ENCODE results near the gene A3GALT2.

Gene A3GALT2

DNA sequence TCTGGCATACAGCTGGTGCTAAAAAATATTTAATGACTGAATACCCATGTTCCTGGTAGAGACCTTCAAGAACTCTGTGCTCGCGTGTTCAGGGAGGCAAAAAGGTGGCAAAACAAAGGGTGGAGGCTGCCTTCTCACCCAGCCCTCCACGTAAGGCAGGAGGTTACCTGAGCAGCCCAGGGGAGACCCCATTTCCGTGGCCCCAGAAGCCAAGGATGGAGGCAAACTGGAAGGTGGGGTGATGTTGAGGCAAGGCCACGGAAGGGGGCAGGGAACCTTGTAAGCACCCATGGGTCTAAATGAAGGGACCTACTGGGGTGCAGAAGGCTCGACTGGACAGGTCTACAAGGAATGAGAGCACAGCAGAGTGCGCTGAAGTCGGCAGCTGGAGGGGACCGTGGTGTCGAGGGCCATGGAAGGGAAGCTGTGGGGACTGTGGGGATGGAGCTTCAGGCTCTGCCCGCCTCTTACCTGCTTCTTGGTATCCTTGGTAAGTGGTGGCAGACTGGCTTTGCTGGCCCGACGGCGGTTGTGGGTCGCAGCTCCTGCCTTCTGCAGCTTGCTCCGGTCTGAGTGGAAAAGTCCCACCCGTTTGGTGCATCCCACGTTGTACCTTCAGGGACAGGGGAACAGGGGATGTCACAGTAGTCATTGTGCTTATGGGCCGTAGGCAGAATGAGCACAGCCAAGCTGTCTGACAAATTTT, 8.9 kb upstream of the A3GALT2 start:
- no peaks in the 10 kb centered on the region for H4K20me1 ChIP-seq (ENCODE audit: insufficient read depth, low read length)
- H3K4me1 ChIP-seq (ENCODE audit: insufficient read depth, low read length, severe bottlenecking) = no peaks in the 10 kb centered on the region
- H3K4me3 ChIP-seq (ENCODE audit: low read depth, low read length, poor library complexity, severe bottlenecking) = no peak overlapping the region
- peaks cover 14% of the 10 kb centered on the region; the same call in 1 of the 2 replicates for H3K36me3 ChIP-seq (ENCODE audit: insufficient read depth, low read length)
- no peak overlapping the region for H3K27ac ChIP-seq (ENCODE audit: low read depth, low read length, poor library complexity, severe bottlenecking)
- no peak overlapping the region for H3K9ac ChIP-seq (ENCODE audit: low read length)
- no peaks in the 10 kb centered on the region for H3K27me3 ChIP-seq (ENCODE audit: insufficient read depth, low read length)
- TF ChIP-seq, protein P1, sequence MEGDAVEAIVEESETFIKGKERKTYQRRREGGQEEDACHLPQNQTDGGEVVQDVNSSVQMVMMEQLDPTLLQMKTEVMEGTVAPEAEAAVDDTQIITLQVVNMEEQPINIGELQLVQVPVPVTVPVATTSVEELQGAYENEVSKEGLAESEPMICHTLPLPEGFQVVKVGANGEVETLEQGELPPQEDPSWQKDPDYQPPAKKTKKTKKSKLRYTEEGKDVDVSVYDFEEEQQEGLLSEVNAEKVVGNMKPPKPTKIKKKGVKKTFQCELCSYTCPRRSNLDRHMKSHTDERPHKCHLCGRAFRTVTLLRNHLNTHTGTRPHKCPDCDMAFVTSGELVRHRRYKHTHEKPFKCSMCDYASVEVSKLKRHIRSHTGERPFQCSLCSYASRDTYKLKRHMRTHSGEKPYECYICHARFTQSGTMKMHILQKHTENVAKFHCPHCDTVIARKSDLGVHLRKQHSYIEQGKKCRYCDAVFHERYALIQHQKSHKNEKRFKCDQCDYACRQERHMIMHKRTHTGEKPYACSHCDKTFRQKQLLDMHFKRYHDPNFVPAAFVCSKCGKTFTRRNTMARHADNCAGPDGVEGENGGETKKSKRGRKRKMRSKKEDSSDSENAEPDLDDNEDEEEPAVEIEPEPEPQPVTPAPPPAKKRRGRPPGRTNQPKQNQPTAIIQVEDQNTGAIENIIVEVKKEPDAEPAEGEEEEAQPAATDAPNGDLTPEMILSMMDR (IDR thresholded peaks at IDR 0.05; ENCODE audit: low read length) = no peak
- no peak for TF ChIP-seq EZH2 (IDR thresholded peaks at IDR 0.05; ENCODE audit: borderline replicate concordance, low read length)
- no peak overlapping the region for H3K4me2 ChIP-seq (ENCODE audit: low read length)
- H3K9me2 ChIP-seq (ENCODE audit: low read depth, low read length) = no peaks in the 10 kb centered on the region
- no peak overlapping the region for H2AFZ ChIP-seq (ENCODE audit: low read length)
- no peaks in the 10 kb centered on the region for H3K79me2 ChIP-seq (ENCODE audit: insufficient read depth, low read length)
- H3F3A ChIP-seq (ENCODE audit: insufficient read depth, low read length) = no peaks in the 10 kb centered on the region
- H3K9me3 ChIP-seq (ENCODE audit: low read length) = no peaks in the 10 kb centered on the region

- H3K36me3 ChIP-seq (ENCODE audit: insufficient read depth, low read length) = peaks cover 21% of the 10 kb centered on the region; the same call in 1 of the 2 replicates
- H3K4me2 ChIP-seq (ENCODE audit: low read length) = no peak overlapping the region
- H3K27ac ChIP-seq (ENCODE audit: low read depth, low read length, poor library complexity, severe bottlenecking) = no peak overlapping the region
These were observed 7.9 kb upstream of the A3GALT2 start for GRCh38 chr1:33328817-33329216.

GRCh38 chr1:33327587-33328325, 6.9 kb upstream of the A3GALT2 start:
- no peaks in the 10 kb centered on the region for H3K9me3 ChIP-seq (ENCODE audit: low read length)
- H3K9me2 ChIP-seq (ENCODE audit: low read depth, low read length) = no peaks in the 10 kb centered on the region
- H3K27me3 ChIP-seq (ENCODE audit: insufficient read depth, low read length) = no peaks in the 10 kb centered on the region
- H3K4me3 ChIP-seq (ENCODE audit: low read depth, low read length, poor library complexity, severe bottlenecking) = no peak overlapping the region
- H3K36me3 ChIP-seq (ENCODE audit: insufficient read depth, low read length) = peaks cover 21% of the 10 kb centered on the region; the same call in 1 of the 2 replicates
- no peak overlapping the region for H2AFZ ChIP-seq (ENCODE audit: low read length)
- no peak overlapping the region for H3K27ac ChIP-seq (ENCODE audit: low read depth, low read length, poor library complexity, severe bottlenecking)
- TF ChIP-seq, protein P1 (IDR thresholded peaks at IDR 0.05; ENCODE audit: low read length) = no peak
- TF ChIP-seq EZH2 (IDR thresholded peaks at IDR 0.05; ENCODE audit: borderline replicate concordance, low read length) = no peak
- no peak overlapping the region for H3K9ac ChIP-seq (ENCODE audit: low read length)
- H3K4me1 ChIP-seq (ENCODE audit: insufficient read depth, low read length, severe bottlenecking) = peaks cover 5% of the 10 kb centered on the region
- H3F3A ChIP-seq (ENCODE audit: insufficient read depth, low read length) = no peaks in the 10 kb centered on the region
- H3K4me2 ChIP-seq (ENCODE audit: low read length) = no peak overlapping the region
- H4K20me1 ChIP-seq (ENCODE audit: insufficient read depth, low read length) = no peaks in the 10 kb centered on the region
- H3K79me2 ChIP-seq (ENCODE audit: insufficient read depth, low read length) = no peaks in the 10 kb centered on the region

More at GRCh38 chr1:33328817-33329216, 7.9 kb upstream of the A3GALT2 start:
- Histone ChIP-seq H3K27me3 (ENCODE audit: insufficient read depth, low read length) (no peaks in the 10 kb centered on the region), H4K20me1 (ENCODE audit: insufficient read depth, low read length) (no peaks in the 10 kb centered on the region), H3K9me3 (ENCODE audit: low read length) (no peaks in the 10 kb centered on the region), H3K9me2 (ENCODE audit: low read depth, low read length) (no peaks in the 10 kb centered on the region), H2AFZ (ENCODE audit: low read length) (no peak overlapping the region), H3K4me1 (ENCODE audit: insufficient read depth, low read length, severe bottlenecking) (no peaks in the 10 kb centered on the region), H3K9ac (ENCODE audit: low read length) (no peak overlapping the region), H3K4me3 (ENCODE audit: low read depth, low read length, poor library complexity, severe bottlenecking) (no peak overlapping the region), H3K79me2 (ENCODE audit: insufficient read depth, low read length) (no peaks in the 10 kb centered on the region), H3F3A (ENCODE audit: insufficient read depth, low read length) (no peaks in the 10 kb centered on the region)
- TF ChIP-seq EZH2 (IDR thresholded peaks at IDR 0.05; ENCODE audit: borderline replicate concordance, low read length) = no peak
- TF ChIP-seq, protein P1 (IDR thresholded peaks at IDR 0.05; ENCODE audit: low read length) = no peak

All from OCI-LY1 (cell line).